GM21390 (cell line): ENCODE data around the gene TMC6.
"Not testable (repeated sequence)": the region's sequence is repeated elsewhere in the genome, so short reads cannot be mapped to it uniquely, and the experiment has no call there.

Experiments used
- ATAC-seq: cut with Tn5 transposase; IDR thresholded peaks from one replicate; pipeline ENCODE4 v1.9.1; 2021; ENCODE audit not compliant: unreplicated experiment

Gene TMC6

DNA sequence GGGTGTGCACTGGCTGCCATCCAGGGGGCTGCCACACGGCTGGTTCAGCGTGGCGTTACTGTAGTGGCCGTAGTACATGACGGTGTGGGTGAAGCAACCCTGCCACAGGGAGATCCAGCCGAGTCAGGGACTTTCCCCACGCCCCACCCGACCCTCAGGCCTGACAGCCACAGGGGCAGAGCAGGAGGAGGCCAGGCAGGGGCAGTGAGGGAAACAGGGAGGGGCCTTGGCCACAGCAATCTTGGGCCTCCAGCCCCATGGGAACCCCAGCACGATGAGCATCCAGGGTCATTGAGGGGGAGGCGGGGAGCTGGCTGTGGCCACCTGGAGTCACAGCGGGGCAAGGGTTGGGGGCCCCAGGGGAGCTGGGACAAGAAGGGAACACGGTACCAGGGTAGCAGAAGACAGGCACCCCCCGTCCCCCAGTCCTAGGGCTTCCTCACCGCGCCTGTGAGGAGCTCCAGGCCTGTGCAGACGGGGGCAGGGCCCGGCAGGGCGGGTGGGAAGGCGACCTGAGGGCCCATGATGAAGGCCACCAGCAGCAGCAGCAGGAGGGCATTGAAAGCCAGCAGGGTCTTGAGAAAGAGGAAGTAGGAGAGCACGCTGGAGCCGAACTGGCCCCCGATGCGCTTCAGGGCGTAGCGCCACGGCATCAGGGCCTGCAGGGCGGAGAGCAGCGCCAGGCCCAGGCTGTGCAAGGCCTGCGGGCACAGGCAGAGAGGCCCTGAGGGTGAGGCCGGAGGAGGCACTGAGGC lies 4.3 kb downstream of the TMC6 start:
- no peak for ATAC-seq

DNA sequence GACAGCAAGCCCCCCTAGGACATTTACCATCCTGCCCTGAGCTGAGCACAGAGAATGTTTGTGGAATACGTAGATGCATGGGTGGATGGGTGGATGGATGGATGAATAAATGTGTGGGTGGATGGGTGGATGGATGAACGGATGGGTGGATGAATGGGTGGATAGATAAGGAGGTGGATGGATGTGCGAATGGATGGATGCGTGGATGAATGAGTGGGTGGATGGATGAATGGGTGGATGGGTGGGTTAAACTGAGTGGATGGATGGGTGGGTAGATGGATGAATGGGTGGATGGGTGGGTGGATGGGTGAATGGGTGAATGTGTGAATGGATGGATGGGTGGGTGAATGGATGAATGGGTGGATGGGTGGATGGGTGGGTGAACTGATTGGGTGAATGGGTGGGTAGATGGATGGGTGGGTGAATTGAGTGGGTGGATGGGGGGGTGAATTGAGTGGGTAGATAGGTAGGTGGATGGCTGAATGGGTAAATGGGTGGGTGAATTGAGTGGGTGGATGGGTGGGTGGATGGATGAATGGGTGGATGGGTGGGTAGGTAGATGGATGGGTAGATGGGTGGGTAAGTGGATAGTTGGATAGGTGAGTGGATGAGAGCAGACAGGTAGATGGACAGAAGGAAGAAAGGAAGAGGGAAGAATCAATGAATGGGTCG lies 5.2 kb downstream of the TMC6 start:
- no peak for ATAC-seq

DNA sequence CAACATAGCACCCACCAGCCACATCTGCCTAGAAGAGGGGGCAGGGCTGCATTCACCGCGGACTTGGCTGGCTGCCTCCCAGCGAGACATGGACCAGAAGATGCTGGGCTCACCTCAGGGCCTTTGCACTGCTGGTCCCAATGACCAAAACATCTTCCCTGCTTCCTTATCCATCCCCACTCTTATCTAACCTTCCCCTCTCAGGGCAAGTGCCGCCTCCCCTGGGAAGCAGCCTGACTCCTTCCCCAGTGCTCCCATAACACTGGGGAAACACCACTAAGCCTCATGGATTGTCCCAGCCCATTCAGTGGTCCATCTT lies 5.7 kb downstream of the TMC6 start:
- ATAC-seq, result no peak

DNA sequence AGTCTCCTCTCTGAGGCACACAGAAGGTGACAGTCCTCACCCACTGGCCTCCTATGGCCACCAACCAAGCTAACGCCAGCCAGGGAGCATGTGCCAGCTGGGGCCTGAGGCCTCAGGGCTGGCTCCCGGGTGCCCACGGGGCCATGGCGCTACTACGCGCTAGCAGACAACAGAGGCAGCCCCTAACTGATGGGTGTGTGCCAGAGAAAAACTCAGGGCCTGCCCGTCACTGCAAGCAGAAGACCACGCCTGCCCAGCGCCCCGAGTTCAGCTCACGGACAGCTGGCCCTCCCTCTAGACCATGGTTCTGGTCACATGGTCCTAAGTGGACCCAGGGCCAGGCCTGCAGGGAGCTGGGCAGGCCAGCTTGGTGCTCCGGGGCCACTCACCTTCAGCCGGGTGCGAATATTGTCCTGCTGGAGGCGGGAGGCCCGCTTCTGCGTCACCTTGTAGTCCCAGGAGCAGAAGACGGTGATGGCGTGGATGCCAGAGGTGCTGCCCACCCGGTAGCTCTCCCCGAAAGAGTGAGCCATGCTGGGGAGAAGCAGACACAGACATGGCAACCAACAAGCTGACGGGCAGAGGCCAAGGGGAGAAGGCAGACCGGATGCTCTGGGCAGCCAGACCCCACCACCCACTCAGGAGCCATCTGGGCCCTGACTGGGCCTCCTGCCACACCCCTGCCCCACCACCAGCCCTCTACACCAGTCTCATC lies 6.2 kb downstream of the TMC6 start:
- ATAC-seq, result no peak

DNA sequence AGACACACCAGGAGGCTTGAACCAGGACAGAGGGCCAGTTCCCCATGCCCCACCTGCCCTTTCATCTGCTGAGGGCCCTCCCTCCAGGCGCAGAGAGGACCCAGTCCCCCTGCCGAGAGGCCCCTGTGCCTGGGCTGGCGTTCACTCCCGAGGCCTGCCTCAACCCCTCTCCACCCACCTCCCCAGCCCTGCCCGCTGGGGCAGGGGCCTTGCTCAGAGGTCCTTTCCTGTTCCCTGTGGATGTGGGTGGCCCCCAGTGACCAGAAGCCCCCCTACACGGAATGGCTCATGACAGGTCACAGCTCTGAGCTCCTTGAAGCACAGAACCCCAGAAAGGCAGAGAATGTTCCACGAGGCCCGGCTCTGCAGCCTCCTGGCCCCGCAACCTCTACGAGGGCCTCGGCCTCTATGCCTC lies 6.7 kb downstream of the TMC6 start:
- ATAC-seq, result no peak

DNA sequence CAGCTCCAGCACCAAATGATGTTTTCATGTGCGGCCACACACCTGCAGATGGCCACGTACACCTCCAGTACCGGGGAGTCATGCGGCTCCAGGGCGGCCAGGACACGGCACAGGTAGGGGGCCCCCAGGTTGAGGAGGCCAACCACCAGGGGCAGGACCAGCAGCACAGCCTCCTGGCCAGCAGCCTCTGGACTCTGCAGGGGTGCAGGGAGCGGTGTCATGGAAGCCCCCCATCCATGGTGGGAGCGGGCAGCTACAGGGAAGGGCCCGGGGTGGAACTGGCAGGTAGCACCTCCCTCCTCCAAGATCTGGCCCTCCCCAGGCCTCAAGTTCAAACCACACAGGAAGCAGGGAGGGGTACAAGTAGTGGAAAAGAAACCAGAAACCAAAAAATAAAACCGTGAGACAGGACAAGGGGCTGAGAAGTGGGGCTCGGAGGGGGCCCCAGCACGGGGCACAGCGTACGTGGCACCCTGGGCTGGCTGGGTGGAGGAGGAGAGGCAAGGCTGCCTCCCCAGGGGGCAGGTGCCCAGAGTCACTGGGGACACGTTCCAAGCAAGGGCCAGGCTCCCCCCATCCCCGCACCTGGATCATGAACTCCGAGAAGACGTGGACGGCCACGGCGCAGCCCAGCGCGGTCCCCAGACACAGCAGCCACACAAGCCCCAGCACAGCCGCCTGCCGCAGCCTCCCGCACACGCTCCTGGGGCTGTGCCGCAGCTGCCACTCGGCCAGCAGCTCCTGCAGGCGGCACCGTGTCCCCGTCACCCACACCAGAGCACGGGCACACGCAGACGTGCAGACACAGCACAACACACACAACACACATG lies 7.4 kb downstream of the TMC6 start:
- ATAC-seq, result no peak

DNA sequence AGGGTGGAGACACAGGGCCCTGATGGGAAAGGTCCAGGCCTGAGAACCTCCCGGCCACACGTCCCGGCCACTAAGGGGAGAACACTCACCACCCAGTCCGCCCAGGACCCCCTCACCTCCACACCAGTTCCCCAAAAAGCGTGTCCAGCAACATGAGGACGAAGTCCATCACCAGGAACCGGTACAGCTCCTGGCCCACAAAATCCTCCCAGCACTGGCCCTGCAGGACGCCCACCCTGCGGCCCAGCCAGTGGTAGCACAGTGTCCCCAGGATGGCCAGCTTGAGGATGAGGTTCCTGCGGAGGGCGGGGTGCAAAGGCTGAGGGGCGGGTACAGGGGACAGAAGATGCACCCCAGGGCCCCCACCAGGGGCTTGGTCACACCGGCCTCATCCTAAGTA lies 8.0 kb downstream of the TMC6 start:
- ATAC-seq, result no peak

DNA sequence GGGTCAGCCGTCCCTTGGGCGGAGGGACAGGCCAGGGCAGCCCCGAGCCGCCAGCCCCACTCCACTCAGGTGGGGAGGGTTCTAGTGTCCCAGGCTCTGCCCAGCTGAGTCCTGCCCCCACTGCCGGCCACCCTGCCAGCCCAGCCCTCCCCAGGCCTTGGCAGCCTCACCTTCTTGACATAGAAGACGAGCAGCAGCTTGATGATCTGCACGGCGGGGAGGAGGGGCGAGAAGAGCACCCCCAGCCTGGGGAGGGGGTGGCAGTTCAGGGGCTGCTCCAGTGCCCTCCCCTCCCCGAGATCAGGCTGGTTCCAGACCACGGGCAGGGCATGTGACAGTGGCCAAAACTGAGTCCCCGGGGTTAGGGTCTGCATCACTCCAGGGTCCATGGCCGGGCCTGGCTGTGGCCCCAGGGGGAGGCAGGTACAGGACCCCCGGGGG lies 9.7 kb downstream of the TMC6 start:
- ATAC-seq, result no peak

DNA sequence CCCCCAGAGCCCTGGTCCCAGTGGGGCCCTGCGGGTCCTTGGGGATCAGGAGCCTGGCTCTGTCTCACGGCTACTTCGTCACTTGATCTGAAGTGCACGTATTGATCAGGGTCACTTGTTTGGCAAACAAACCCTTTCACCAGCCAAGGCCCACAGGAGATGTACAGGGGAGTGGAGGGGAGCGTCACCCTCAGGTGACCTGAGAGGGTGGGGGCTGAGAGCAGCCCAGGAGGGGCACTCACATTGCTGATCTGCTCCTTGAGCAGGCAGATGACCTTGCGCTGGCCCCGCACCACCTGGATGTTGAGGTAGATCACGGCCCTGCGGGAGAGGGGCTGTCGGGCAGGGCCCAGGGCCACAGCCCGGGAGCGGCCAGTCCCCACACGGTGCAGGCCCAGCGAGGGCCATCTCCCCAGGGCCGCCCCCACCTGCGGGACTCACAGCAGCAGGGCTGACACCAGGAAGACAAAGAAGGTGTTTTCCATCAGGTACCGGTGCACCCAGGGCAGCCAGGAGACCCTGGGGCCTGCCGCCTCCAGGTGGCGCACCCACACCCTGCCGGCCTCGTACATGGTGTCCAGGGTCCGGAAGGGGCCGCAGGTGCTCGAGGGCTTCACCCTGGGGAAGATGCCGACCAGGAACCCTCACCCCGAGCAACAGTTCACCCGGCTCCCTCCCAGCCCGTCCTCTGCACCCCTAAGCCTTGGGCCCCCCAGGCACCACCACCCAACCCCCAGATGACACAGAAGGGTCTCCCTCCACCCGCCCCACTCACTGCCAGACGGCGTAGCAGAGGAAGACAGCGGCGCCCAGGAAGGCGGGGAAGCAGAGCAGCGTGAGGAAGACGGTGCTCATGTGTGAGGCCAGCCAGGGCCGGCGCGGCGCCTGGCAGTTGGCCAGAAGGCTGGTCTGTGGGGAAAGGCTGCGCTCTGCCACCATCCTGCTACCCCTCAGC lies 11.3 kb downstream of the TMC6 start:
- no peak for ATAC-seq

DNA sequence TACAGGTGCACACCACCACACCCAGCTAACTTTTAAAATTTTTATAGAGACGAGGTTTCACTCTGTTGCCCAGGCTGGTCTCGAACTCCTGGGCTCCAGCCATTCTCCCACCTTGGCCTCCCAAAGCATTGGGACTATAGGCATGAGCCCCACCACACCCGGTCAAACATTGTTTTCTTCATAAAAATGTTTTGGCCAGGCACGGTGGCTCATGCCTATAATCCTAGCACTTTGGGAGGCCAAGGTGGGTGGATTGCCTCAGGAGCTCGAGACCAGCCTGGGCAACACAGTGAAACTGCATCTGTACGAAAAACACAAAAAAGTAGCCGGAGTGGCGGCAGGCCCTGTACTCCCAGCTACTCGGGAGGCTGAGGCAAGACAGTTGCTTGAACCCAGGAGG lies 12.1 kb downstream of the TMC6 start:
- no peak for ATAC-seq

DNA sequence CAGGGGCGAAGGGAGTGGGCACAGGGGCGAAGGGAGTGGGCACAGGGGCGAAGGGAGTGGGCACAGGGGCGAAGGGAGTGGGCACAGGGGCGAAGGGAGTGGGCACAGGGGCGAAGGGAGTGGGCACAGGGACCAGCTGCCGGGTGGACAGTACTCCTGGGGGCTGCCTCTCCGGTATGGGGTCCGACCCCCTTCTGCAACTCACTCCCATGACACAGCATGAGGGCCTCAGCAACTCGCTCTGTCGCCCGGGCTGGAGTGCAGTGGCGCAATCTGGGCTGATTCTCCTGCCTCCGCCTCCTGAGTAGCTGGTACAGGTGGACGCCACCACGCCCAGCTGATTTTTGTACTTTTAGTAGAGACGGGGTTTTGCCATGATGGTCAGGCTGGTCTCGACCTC lies 12.8 kb downstream of the TMC6 start:
- ATAC-seq, result not testable (repeated sequence)

DNA sequence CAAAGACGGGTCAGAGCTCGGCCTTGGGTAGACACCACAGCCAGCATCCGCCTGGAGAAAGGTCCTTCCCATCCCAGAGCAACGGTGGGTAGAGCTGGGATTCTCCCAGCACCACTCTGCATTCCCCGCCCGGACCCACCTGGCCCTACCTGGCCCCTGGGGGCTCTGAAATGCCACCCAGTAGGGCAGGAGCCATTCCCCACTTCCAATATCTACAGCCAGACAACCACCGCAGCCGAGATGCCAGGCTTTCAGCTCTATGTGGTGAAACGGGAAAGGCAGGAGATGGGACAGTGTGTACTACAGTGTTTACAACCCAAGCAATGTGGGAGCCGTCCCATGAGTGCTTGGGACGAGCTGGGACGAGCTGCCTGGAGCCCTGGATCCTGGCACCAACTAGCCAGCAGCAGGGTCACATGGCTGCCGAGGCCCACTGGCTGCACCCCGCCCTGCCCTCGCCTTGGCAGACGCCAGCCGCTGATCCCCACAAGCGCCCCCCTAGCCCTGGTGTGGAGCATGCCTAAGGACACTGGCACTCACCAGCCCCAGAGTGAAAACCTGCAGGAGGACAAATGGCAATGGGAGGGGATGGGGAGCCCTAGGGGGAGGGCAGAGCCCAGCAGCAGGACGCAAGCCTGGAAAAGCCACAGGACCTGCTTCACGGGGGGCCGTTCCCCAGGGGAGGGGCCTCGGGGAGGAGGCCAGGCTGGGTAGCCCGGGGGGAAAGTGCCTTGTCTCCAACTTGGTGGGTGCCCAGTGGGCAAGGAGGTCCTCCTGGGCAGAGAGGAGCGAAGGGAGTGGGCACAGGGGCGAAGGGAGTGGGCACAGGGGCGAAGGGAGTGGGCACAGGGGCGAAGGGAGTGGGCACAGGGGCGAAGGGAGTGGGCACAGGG lies 13.5 kb downstream of the TMC6 start:
- ATAC-seq, result no peak

DNA sequence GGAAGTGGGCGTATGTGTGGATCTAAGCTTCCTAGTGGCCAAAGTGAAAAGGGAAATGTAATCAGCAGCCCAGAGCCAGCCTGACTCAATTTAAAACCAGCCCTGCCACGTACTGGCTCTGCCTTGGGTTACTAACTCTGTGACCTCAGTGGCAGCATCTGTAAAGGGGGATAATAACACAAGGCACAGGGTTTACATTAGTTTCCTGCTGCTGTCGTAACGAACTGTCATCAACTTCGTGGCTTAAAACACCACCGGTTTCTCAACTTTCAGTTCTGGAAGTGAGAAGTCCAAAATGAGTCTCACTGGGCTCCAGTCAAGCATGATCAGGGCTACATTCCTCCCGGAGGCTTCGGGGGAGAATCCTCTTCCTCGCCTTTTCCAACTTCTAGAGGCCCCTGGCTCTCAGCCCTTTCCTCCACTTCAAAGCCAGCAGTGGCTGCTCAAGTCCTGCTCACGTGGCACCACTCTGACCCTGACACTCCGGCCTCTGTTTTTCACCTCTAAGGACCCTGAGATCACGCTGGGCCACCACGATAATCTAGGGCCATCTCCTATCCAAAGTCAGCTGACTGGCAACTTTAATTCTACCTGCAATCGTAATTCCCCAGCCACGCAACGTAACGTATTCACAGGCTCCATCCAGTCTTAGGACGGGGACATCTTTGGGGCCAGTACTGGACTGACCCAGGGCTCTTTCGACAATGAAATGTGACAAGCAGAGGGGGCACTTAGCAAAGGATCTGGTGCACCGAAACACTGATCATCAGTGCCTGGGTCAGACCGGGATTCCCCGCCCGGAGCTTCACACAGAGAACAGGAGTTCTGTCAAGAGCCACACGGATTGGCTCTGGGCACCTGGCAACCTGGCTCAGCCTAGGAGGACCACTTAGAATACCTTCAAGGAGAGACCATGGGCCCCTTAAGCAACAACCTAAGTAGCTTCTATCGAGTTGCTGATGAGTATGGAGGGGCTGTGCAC lies 14.5 kb downstream of the TMC6 start:
- no peak for ATAC-seq

DNA sequence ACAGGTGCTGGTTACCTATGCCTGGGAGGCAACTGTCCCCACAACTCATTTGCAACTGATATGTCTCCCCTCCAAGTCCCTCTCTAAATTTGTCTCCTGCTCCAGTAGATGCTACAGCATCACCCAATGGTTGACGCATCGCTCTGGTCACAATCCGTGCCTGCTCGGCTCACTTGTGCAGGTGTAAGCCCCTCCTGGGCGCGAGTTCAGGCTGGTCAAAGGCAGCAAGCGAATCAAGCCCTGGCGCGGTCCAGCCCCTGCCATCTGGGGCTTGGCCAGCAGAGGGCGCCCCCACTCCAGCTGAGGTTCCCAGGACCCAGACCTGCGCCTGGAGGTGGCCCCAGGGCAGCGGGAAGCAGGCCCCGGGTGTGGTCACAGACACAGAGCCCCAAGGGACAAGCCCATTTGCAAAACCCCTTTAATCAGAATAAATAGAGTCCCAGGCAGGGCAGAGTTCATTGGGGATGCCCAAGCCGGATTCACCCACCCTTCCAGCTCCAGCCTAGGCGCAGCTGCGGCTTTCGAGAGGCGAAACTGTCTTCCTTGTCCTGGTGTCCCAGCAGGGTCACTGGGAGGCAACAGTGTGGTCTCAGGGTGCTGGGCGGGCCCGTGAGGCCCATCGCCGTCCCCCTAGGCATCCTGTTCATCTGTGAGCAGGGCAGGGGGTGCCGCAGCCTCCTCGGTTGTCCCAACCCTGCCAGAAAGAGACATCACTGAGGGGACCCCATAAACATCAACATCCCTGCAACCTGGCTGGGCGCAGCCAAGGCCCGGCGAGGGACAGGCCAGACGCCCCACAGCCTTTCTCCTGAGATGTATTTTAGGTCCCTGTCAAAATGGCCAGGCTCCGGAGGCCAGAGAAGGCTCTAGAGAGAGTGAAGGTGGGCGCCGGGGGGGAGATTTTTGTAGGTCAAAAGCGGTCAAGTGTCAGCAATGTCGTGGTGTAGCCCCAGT lies 15.8 kb downstream of the TMC6 start:
- ATAC-seq, result no peak

DNA sequence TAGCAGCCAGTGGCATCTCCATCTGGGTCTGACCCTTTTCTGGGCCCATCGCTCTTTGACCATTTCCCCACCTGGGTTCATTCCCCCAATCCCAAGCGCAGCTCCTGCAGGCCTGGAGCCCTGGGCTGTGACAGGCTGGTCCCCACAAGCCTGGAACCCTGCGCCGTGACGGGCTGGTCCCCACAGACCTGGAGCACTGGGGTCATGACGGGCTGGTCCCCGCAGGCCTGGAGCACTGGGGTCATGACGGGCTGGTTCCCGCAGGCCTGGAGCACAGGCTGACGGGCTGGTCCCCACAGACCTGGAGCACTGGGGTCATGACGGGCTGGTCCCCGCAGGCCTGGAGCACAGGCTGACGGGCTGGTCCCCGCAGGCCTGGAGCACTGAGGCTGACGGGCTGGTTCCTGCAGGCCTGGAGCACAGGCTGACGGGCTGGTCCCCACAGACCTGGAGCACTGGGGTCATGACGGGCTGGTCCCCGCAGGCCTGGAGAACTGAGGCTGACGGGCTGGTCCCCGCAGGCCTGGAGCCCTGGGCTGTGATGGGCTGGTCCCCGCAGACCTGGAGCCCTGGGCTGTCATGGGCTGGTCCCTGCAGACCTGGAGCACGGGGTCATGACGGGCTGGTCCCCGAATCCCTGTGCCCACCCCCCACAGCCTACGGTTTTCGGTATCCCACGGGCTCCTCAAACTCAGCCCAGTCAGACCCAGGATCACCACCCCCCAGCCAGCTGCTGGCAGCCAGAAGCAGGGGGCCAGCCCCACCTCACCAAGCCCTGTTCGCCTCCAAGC lies 16.6 kb downstream of the TMC6 start:
- no peak for ATAC-seq
